Measurements from ENCODE around the gene SPEN.
A peak's percentile ranks its signal among the peaks of the same experiment; 100 is the strongest.

The SPEN gene

GRCh38 chr1:15950302-15950701 is 102.8 kb downstream of the SPEN start:
- peak; percentile 50 for DNase-seq

GRCh38 chr1:15950763-15951295 is 103.3 kb downstream of the SPEN start:
- DNase-seq = peak; percentile 84

- DNase-seq = peak; percentile 68
Observed at GRCh38 chr1:15951341-15952153, 104.0 kb downstream of the SPEN start.

- peak; percentile 85 for DNase-seq
Observed at GRCh38 chr1:15952317-15953258, 105.1 kb downstream of the SPEN start.

- DNase-seq = no peak
Observed at GRCh38 chr1:15953294-15953771, 105.8 kb downstream of the SPEN start.

- no peak for DNase-seq
Observed at GRCh38 chr1:15953791-15954241, 106.3 kb downstream of the SPEN start.

- no peak for DNase-seq
Observed at GRCh38 chr1:15954316-15954715, 106.8 kb downstream of the SPEN start.

GRCh38 chr1:15955552-15955951 is 108.0 kb downstream of the SPEN start:
- DNase-seq = no peak

- DNase-seq = no peak
Observed at GRCh38 chr1:15956150-15956549, 108.6 kb downstream of the SPEN start.

GRCh38 chr1:15957221-15958095 is 110.0 kb downstream of the SPEN start:
- DNase-seq = no peak

- DNase-seq = no peak
Observed at GRCh38 chr1:15958111-15958510, 110.6 kb downstream of the SPEN start.

- DNase-seq = no peak
Observed at GRCh38 chr1:15958793-15959192, 111.3 kb downstream of the SPEN start.

- no peak for DNase-seq
Observed at GRCh38 chr1:15959424-15959823, 111.9 kb downstream of the SPEN start.

GRCh38 chr1:15959827-15960446 is 112.4 kb downstream of the SPEN start:
- peak; percentile 46 for DNase-seq

- DNase-seq = no peak
Observed at GRCh38 chr1:15960808-15961207, 113.3 kb downstream of the SPEN start.

GRCh38 chr1:15961492-15961891 is 114.0 kb downstream of the SPEN start:
- no peak for DNase-seq

- no peak for DNase-seq
Observed at GRCh38 chr1:15962176-15962575, 114.7 kb downstream of the SPEN start.

GRCh38 chr1:15962671-15963362 is 115.3 kb downstream of the SPEN start:
- no peak for DNase-seq

GRCh38 chr1:15963363-15963967 is 116.0 kb downstream of the SPEN start:
- DNase-seq = no peak

GRCh38 chr1:15963968-15964648 is 116.6 kb downstream of the SPEN start:
- peak; percentile 53 for DNase-seq
